ENCODE results near the gene ACTL8.

ACTL8 gene

DNA sequence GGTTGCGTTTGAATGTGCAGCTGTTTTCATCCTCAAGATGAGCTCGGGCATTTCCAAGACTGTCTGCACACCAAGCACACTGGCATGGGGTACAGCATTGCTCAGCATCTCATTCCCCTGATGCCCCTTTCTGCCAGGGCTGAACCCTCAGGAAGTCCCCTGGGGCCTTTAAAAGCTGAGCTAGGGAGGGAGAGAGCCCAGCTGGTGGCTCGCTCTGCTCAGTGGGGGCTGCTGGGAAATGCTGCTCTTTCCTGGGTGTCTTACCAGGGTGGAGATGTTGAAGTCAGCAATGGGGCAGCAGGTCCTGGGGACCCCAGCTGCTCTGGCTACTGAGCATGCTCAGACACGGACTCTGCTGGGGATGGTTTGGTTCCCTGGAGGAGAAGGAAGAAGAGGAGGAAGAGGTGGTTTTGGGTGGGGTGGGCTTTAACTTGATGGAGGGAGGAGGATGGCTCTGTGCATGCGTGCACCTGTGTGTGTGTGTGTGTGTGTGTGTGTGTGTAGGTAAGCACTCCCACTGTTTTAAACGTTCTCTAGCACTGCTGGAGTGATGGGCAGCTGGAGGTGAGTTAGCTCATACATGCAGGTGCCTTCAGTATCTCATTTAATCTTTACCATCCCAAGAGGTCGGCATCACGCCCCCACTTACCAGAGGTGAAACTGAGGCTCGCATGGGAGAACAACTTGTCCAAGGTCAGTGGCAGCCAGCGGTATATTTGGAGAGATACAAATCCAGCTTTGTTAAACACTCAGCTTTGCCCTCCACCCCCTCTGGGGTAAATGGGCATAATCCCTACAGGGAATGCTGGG lies 40.9 kb downstream of the ACTL8 start:
- no peak for DNase-seq
- H3K27ac ChIP-seq (ENCODE audit: low read length): no peak overlapping the region

DNA sequence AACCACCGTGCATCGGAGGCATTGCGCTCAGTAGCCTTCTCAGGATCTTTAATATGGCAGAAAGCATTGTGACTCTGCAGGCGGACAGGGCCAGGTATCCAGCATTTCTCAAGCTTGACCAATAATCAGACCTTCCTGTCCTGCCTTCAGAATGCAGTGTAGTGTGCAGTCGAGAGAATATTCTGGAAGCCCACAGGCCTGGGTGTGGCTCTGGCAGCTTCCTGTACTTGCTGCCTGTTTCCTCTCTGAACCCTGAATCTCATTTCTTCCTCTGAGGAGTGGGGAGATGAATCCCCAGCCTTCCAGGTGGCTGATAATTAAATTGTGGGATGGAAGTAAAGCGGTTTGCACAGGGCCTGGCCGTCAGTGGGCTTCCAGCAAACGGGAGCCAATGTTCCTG lies 42.3 kb downstream of the ACTL8 start:
- TF ChIP-seq EZH2 (optimal IDR thresholded peaks at IDR 0.05; ENCODE audit: low read depth, low read length): no peak
- no peak for TF ChIP-seq EZH2phosphoT487 (IDR thresholded peaks at IDR 0.05; ENCODE audit: low read length)
- TF ChIP-seq, protein P1, sequence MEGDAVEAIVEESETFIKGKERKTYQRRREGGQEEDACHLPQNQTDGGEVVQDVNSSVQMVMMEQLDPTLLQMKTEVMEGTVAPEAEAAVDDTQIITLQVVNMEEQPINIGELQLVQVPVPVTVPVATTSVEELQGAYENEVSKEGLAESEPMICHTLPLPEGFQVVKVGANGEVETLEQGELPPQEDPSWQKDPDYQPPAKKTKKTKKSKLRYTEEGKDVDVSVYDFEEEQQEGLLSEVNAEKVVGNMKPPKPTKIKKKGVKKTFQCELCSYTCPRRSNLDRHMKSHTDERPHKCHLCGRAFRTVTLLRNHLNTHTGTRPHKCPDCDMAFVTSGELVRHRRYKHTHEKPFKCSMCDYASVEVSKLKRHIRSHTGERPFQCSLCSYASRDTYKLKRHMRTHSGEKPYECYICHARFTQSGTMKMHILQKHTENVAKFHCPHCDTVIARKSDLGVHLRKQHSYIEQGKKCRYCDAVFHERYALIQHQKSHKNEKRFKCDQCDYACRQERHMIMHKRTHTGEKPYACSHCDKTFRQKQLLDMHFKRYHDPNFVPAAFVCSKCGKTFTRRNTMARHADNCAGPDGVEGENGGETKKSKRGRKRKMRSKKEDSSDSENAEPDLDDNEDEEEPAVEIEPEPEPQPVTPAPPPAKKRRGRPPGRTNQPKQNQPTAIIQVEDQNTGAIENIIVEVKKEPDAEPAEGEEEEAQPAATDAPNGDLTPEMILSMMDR (IDR thresholded peaks at IDR 0.05; ENCODE audit: low read length): no peak

More for the DNA sequence above, 40.9 kb downstream of the ACTL8 start:
- TF ChIP-seq, protein P1 (IDR thresholded peaks at IDR 0.05; ENCODE audit: low read length): no peak
- TF ChIP-seq EZH2 (optimal IDR thresholded peaks at IDR 0.05; ENCODE audit: low read depth, low read length) (no peak), EZH2phosphoT487 (IDR thresholded peaks at IDR 0.05; ENCODE audit: low read length) (no peak)
- no peak overlapping the region for H3K9ac ChIP-seq (ENCODE audit: low read length)
- H3K4me3 ChIP-seq (ENCODE audit: low read length): no peak overlapping the region
- no peaks in the 10 kb centered on the region for H3K36me3 ChIP-seq (replicated peaks; ENCODE audit: insufficient read depth, low read length)
- no peaks in the 10 kb centered on the region for H3K9me2 ChIP-seq (replicated peaks; ENCODE audit: insufficient read depth, low read length)
- H3K4me1 ChIP-seq (ENCODE audit: low read length): no peaks in the 10 kb centered on the region
- H3F3A ChIP-seq (ENCODE audit: insufficient read depth, low read length): no peaks in the 10 kb centered on the region
- H3K79me2 ChIP-seq (ENCODE audit: low read length): no peaks in the 10 kb centered on the region
- H3K9me3 ChIP-seq (replicated peaks; ENCODE audit: insufficient read depth, low read length): no peaks in the 10 kb centered on the region
- H3K27me3 ChIP-seq (replicated peaks; ENCODE audit: insufficient read depth, low read length): peaks cover 98% of the 10 kb centered on the region
- H4K20me1 ChIP-seq (ENCODE audit: insufficient read depth, low read length): no peaks in the 10 kb centered on the region
- H3K4me2 ChIP-seq (ENCODE audit: low read depth, low read length): no peak overlapping the region
- no peak overlapping the region for H2AFZ ChIP-seq (ENCODE audit: low read length)

DNA sequence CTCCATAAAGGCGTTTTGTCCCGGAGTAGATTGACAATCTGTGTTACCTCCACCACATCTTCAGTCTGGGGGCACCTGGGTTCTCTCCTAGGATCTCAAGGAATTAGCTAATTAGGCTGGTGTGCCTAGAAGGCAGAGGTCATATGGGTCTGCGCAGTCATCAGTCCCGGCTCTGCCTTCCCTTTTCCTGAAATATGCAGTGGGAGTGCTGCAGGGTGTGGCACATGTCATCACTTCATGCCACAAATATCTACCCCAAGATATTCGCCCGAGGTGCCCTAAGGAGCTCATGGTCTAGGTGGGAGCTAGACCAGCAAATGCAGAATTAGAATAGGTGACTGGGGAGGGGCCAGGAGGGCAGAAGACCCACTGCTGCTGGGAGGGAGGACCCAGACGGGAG lies 42.9 kb downstream of the ACTL8 start:
- H2AFZ ChIP-seq (ENCODE audit: low read length): no peak overlapping the region
- H3K79me2 ChIP-seq (ENCODE audit: low read length): no peaks in the 10 kb centered on the region
- DNase-seq: no peak
- H3K9me2 ChIP-seq (replicated peaks; ENCODE audit: insufficient read depth, low read length): no peaks in the 10 kb centered on the region
- H3K27me3 ChIP-seq (replicated peaks; ENCODE audit: insufficient read depth, low read length): peaks cover 100% of the 10 kb centered on the region
- H3K9me3 ChIP-seq (replicated peaks; ENCODE audit: insufficient read depth, low read length): no peaks in the 10 kb centered on the region
- no peaks in the 10 kb centered on the region for H3F3A ChIP-seq (ENCODE audit: insufficient read depth, low read length)
- TF ChIP-seq EZH2 (optimal IDR thresholded peaks at IDR 0.05; ENCODE audit: low read depth, low read length) (no peak), EZH2phosphoT487 (IDR thresholded peaks at IDR 0.05; ENCODE audit: low read length) (no peak)
- TF ChIP-seq, protein P1 (IDR thresholded peaks at IDR 0.05; ENCODE audit: low read length): no peak
- no peak overlapping the region for H3K27ac ChIP-seq (ENCODE audit: low read length)
- H3K9ac ChIP-seq (ENCODE audit: low read length): no peak overlapping the region
- no peaks in the 10 kb centered on the region for H3K36me3 ChIP-seq (replicated peaks; ENCODE audit: insufficient read depth, low read length)
- H3K4me3 ChIP-seq (ENCODE audit: low read length): no peak overlapping the region
- H3K4me1 ChIP-seq (ENCODE audit: low read length): no peaks in the 10 kb centered on the region
- H3K4me2 ChIP-seq (ENCODE audit: low read depth, low read length): no peak overlapping the region
- H4K20me1 ChIP-seq (ENCODE audit: insufficient read depth, low read length): no peaks in the 10 kb centered on the region

More for the DNA sequence above, 42.3 kb downstream of the ACTL8 start:
- Histone ChIP-seq H3K27ac (ENCODE audit: low read length) (no peak overlapping the region), H3K9me2 (replicated peaks; ENCODE audit: insufficient read depth, low read length) (no peaks in the 10 kb centered on the region), H3K79me2 (ENCODE audit: low read length) (no peaks in the 10 kb centered on the region), H3K36me3 (replicated peaks; ENCODE audit: insufficient read depth, low read length) (no peaks in the 10 kb centered on the region), H3K9ac (ENCODE audit: low read length) (no peak overlapping the region), H4K20me1 (ENCODE audit: insufficient read depth, low read length) (no peaks in the 10 kb centered on the region), H3K27me3 (replicated peaks; ENCODE audit: insufficient read depth, low read length) (peaks cover 100% of the 10 kb centered on the region), H3K4me1 (ENCODE audit: low read length) (no peaks in the 10 kb centered on the region), H3K4me2 (ENCODE audit: low read depth, low read length) (no peak overlapping the region), H3K9me3 (replicated peaks; ENCODE audit: insufficient read depth, low read length) (no peaks in the 10 kb centered on the region), H3F3A (ENCODE audit: insufficient read depth, low read length) (no peaks in the 10 kb centered on the region), H3K4me3 (ENCODE audit: low read length) (no peak overlapping the region), H2AFZ (ENCODE audit: low read length) (no peak overlapping the region)
- DNase-seq: no peak
